Activated CD4-positive, alpha-beta memory T cell treated with anti-CD3 and anti-CD28 coated beads, Interleukin-2, amount 10 ng/mL, durations not matched to agents 7 days and 5 days (primary cell): ENCODE results near the gene SUB1. TPM values are rescaled to one million over a fixed set of nuclear protein-coding genes. Genes with fewer than 3 reads are reported as not detected.
"Not testable (repeated sequence)": the region's sequence is repeated elsewhere in the genome, so short reads cannot be mapped to it uniquely, and the experiment has no call there.

Experiments used
- CTCF ChIA-PET: fragments of 350-600 bp; sonication (Branson Sonifier 250); formaldehyde crosslinking; loops from one replicate; lab custom pipeline; 2021; ENCODE audit warnings: antibody characterized with exemption, inconsistent platforms; lab: Charles Lee
- POLR2A ChIA-PET: fragments of 350-600 bp; sonication (Branson Sonifier 250); formaldehyde crosslinking; loops from one replicate; lab custom pipeline; 2021; ENCODE audit warnings: antibody characterized with exemption; lab: Charles Lee
- DNase-seq: peaks from one replicate; pipeline ENCODE4 v3.0.0-alpha.2; 2020
- H3K27ac Mint-ChIP-seq: one replicate; pipeline ENCODE4 v1.8.0; 2021; ENCODE audit warnings: mild to moderate bottlenecking, mixed read lengths
- H3K27me3 Mint-ChIP-seq: one replicate; pipeline ENCODE4 v1.8.0; 2021; ENCODE audit warnings: mixed read lengths
- H3K36me3 Mint-ChIP-seq: one replicate; pipeline ENCODE4 v1.8.0; 2021; ENCODE audit warnings: low read depth, mixed read lengths
- H3K4me1 Mint-ChIP-seq: one replicate; pipeline ENCODE4 v1.8.0; 2021; ENCODE audit warnings: mixed read lengths
- H3K4me3 Mint-ChIP-seq: one replicate; pipeline ENCODE4 v1.8.0; 2021; ENCODE audit warnings: mild to moderate bottlenecking, mixed read lengths
- H3K9me3 Mint-ChIP-seq: one replicate; pipeline ENCODE4 v1.8.0; 2021; ENCODE audit warnings: mixed read lengths
- total RNA-seq, 2 experiments: library from RNA; stranded (reverse); gene quantifications; one replicate each; pipeline ENCODE4 v1.2.3, GENCODE V29; 2021

SUB1 gene
- total RNA-seq, 2 experiments from 2014 or later, result 603 to 618 TPM

DNA sequence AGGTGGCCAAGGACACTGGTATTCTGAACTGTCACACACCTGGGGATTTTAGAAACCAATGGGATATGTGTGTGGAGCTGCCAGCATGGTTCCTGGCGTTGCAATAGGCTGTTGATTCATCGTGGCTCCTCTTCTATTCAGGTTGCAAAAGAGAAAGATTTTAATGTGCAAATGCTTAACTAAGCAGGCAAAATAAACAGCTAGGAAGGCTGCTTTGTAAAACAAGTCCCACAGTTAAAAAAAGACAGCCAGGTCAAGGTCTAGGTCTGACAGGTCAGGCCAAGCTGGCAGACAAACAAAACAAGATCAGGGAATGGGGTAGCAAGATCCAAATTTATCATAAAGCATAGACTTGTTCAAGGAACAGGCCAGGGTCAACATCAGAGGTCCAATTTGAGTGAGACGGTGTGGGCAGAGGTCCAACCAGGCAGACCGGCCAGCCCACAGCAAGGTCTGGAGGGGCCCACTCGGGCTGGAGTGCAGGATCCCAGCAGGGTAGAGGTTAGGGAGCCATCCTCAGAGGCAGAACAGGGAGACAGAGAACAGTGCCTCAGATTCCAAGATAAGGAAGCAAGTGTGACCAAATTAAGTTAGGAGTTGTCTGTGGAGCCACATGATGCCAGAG, 45.6 kb downstream of the SUB1 start:
- no peak overlapping the region for H3K4me3 Mint-ChIP-seq
- no peak for DNase-seq
- H3K27ac Mint-ChIP-seq, result no peak overlapping the region
- no peaks in the 10 kb centered on the region for H3K4me1 Mint-ChIP-seq
- H3K27me3 Mint-ChIP-seq, result peaks cover 3% of the 10 kb centered on the region
- CTCF ChIA-PET, result interaction anchor here (1.0 kb wide), 1 partner anchor 142 kb away, joined by 3 read pairs; no protein-coding TSS in a partner anchor
- no peaks in the 10 kb centered on the region for H3K9me3 Mint-ChIP-seq
- POLR2A ChIA-PET, result no interaction called here
- no peaks in the 10 kb centered on the region for H3K36me3 Mint-ChIP-seq

DNA sequence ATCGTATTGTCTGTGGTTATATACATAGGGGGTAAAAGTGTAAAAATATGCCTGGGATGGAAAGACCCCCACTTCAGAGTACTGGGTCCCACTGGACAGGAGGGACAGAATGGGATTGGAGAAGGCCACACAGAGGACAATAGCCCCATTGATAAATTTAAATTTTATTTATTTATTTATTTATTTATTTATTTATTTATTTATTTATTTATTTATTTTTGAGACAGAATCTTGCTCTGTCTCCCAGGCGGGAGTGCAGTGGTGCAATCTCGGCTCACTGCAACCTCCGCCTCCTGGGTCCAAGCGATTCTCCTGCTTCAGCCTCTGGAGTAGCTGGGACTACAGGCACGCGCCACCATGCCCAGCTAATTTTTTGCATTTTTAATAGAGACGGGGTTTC, 47.7 kb downstream of the SUB1 start:
- H3K27ac Mint-ChIP-seq, result not testable (repeated sequence)
- CTCF ChIA-PET, result interaction anchor here (0.6 kb wide), 1 partner anchor 492 kb away, joined by 4 read pairs; no protein-coding TSS in a partner anchor

GRCh38 chr5:32638309-32638708, 53.0 kb downstream of the SUB1 start:
- ChIA-PET CTCF (no interaction called here), POLR2A (no interaction called here)
- no peaks in the 10 kb centered on the region for H3K36me3 Mint-ChIP-seq
- no peak for DNase-seq
- no peak overlapping the region for H3K4me3 Mint-ChIP-seq
- H3K27me3 Mint-ChIP-seq, result peaks cover 2% of the 10 kb centered on the region
- H3K27ac Mint-ChIP-seq, result no peak overlapping the region
- peaks cover 1% of the 10 kb centered on the region for H3K4me1 Mint-ChIP-seq
- no peaks in the 10 kb centered on the region for H3K9me3 Mint-ChIP-seq

More for the DNA sequence above, 47.7 kb downstream of the SUB1 start:
- H3K4me1 Mint-ChIP-seq, H3K4me3 Mint-ChIP-seq, POLR2A ChIA-PET, H3K27me3 Mint-ChIP-seq, H3K36me3 Mint-ChIP-seq, H3K9me3 Mint-ChIP-seq, DNase-seq: not testable (repeated sequence)

- Mint-ChIP-seq H3K36me3 (no peaks in the 10 kb centered on the region), H3K27me3 (peaks cover 2% of the 10 kb centered on the region), H3K4me1 (peaks cover 1% of the 10 kb centered on the region), H3K4me3 (no peak overlapping the region), H3K27ac (no peak overlapping the region), H3K9me3 (no peaks in the 10 kb centered on the region)
- ChIA-PET CTCF (no interaction called here), POLR2A (no interaction called here)
- DNase-seq, result no peak
These were observed 54.6 kb downstream of the SUB1 start for GRCh38 chr5:32639943-32640342.

GRCh38 chr5:32642276-32643002, 57.1 kb downstream of the SUB1 start:
- Mint-ChIP-seq H3K4me1 (peaks cover 6% of the 10 kb centered on the region), H3K27me3 (peaks cover 2% of the 10 kb centered on the region), H3K36me3 (no peaks in the 10 kb centered on the region), H3K4me3 (no peak overlapping the region), H3K9me3 (no peaks in the 10 kb centered on the region), H3K27ac (no peak overlapping the region)
- no peak for DNase-seq
- CTCF ChIA-PET, result interaction anchor here (0.6 kb wide), 1 partner anchor 153 kb away, joined by 4 read pairs; no protein-coding TSS in a partner anchor
- POLR2A ChIA-PET, result no interaction called here

- POLR2A ChIA-PET, result no interaction called here
- no peak overlapping the region for H3K27ac Mint-ChIP-seq
- DNase-seq, result no peak
- H3K4me3 Mint-ChIP-seq, result no peak overlapping the region
- H3K27me3 Mint-ChIP-seq, result no peaks in the 10 kb centered on the region
- H3K4me1 Mint-ChIP-seq, result peaks cover 6% of the 10 kb centered on the region
- CTCF ChIA-PET, result no interaction called here
- H3K36me3 Mint-ChIP-seq, result no peaks in the 10 kb centered on the region
- no peaks in the 10 kb centered on the region for H3K9me3 Mint-ChIP-seq
These were observed 59.9 kb downstream of the SUB1 start for GRCh38 chr5:32645246-32645645.

GRCh38 chr5:32646061-32646969, 61.0 kb downstream of the SUB1 start:
- DNase-seq, result no peak
- Mint-ChIP-seq H3K27ac (no peak overlapping the region), H3K27me3 (peaks cover 1% of the 10 kb centered on the region), H3K4me1 (peaks cover 6% of the 10 kb centered on the region), H3K4me3 (no peak overlapping the region), H3K9me3 (no peaks in the 10 kb centered on the region), H3K36me3 (no peaks in the 10 kb centered on the region)
- ChIA-PET POLR2A (no interaction called here), CTCF (no interaction called here)

DNA sequence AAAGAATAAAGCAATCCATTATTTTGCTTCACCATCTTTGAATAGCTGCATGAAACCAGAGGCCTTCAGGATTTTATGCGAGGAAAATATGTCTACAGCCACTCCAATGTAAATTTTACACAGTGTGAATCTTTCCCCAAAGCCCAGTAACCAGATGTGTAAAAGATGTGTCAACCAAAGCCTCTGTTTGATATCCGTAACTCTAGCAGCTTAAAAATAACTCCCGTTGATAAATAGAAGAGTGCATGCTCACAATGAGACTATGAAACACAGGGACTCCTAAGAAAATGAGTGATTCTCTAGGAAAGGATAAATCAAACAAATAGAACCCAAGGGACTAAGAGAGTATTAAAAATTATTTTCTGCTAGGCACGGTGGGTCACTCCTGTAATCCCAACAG, 65.7 kb downstream of the SUB1 start:
- Mint-ChIP-seq H3K4me1 (peaks cover 5% of the 10 kb centered on the region), H3K36me3 (no peaks in the 10 kb centered on the region), H3K27me3 (peaks cover 1% of the 10 kb centered on the region), H3K4me3 (no peak overlapping the region), H3K9me3 (peaks cover 3% of the 10 kb centered on the region), H3K27ac (no peak overlapping the region)
- DNase-seq, result no peak
- CTCF ChIA-PET, result no interaction called here
- POLR2A ChIA-PET, result no interaction called here

- H3K4me3 Mint-ChIP-seq, result no peak overlapping the region
- H3K9me3 Mint-ChIP-seq, result peaks cover 8% of the 10 kb centered on the region
- peaks cover 1% of the 10 kb centered on the region for H3K27me3 Mint-ChIP-seq
- H3K27ac Mint-ChIP-seq, result no peak overlapping the region
- peaks cover under 1% of the 10 kb centered on the region for H3K4me1 Mint-ChIP-seq
- no peaks in the 10 kb centered on the region for H3K36me3 Mint-ChIP-seq
- no peak for DNase-seq
- ChIA-PET POLR2A (no interaction called here), CTCF (no interaction called here)
These were observed 66.3 kb downstream of the SUB1 start for GRCh38 chr5:32651638-32652037.

Other genes starting within 250 kb of the SUB1 start
- gene ZFR, start 140.8 kb upstream of the SUB1 start, total RNA-seq, result 10 to 100 TPM; 44.8 to 45.1 TPM
- not detected for gene NPR3, start 125.8 kb downstream of the SUB1 start, total RNA-seq